Stimulated activated CD4-positive, alpha-beta T cell treated with anti-CD3 and anti-CD28 coated beads, Interleukin-12 subunit alpha, Interleukin-12 subunit beta, amount 100 ng/mL, for 4 hours (primary cell): ENCODE measurements around the gene AASDHPPT.
"Not testable (repeated sequence)": the region's sequence is repeated elsewhere in the genome, so short reads cannot be mapped to it uniquely, and the experiment has no call there.

Experiments used
- DNase-seq: peaks from one replicate; pipeline ENCODE4 v3.0.0-alpha.2; 2020

Gene AASDHPPT

GRCh38 chr11:106077609-106078455, at the start of gene AASDHPPT:
AASDHPPT (plus strand) TSS chr11:106077662; CDS start chr11:106077711, 49 bp downstream.
- DNase-seq: no peak

GRCh38 chr11:106030609-106031008, 46.9 kb upstream of the AASDHPPT start:
- DNase-seq: no peak

- no peak for DNase-seq
Observed at GRCh38 chr11:106031202-106031810, 46.2 kb upstream of the AASDHPPT start.

GRCh38 chr11:106031936-106032335, 45.5 kb upstream of the AASDHPPT start:
- DNase-seq: no peak

- DNase-seq: no peak
Observed at GRCh38 chr11:106032861-106033260, 44.6 kb upstream of the AASDHPPT start.

- no peak for DNase-seq
Observed at GRCh38 chr11:106043540-106043939, 33.9 kb upstream of the AASDHPPT start.

GRCh38 chr11:106047631-106048030, 29.8 kb upstream of the AASDHPPT start:
- no peak for DNase-seq

GRCh38 chr11:106049727-106050476, 27.6 kb upstream of the AASDHPPT start:
- DNase-seq: no peak

GRCh38 chr11:106051103-106051502, 26.4 kb upstream of the AASDHPPT start:
- no peak for DNase-seq

- DNase-seq: not testable (repeated sequence)
Observed at GRCh38 chr11:106058377-106058776, 19.1 kb upstream of the AASDHPPT start.

GRCh38 chr11:106059617-106060016, 17.8 kb upstream of the AASDHPPT start:
- no peak for DNase-seq

GRCh38 chr11:106061249-106061784, 16.1 kb upstream of the AASDHPPT start:
- no peak for DNase-seq

- DNase-seq: no peak
Observed at GRCh38 chr11:106061954-106062949, 15.2 kb upstream of the AASDHPPT start.

- no peak for DNase-seq
Observed at GRCh38 chr11:106063009-106063408, 14.5 kb upstream of the AASDHPPT start.

GRCh38 chr11:106070606-106071005, 6.9 kb upstream of the AASDHPPT start:
- no peak for DNase-seq

- no peak for DNase-seq
Observed at GRCh38 chr11:106072804-106073203, 4.7 kb upstream of the AASDHPPT start.

GRCh38 chr11:106076171-106076918, 1.1 kb upstream of the AASDHPPT start:
- no peak for DNase-seq

GRCh38 chr11:106076919-106077608, 398 bp upstream of the AASDHPPT start, which contains the start of gene KBTBD3:
KBTBD3 (minus strand) TSS chr11:106077347; CDS start chr11:106059097, 18,250 bp downstream.
- peak; percentile 96 for DNase-seq

- DNase-seq: no peak
Observed at GRCh38 chr11:106082096-106082495, 4.6 kb downstream of the AASDHPPT start.

- DNase-seq: no peak
Observed at GRCh38 chr11:106086135-106086534, 8.7 kb downstream of the AASDHPPT start.
